SH-SY5Y (cell line): ENCODE results near the gene ZNRF1.

Experiments used
- GATA2 ChIP-seq: IDR thresholded peaks from 2 replicates; pipeline ENCODE4 v1.6.1; 2011; ENCODE audit warnings: mild to moderate bottlenecking, low read depth, low read length
- GATA3 ChIP-seq: IDR thresholded peaks from 2 replicates; pipeline ENCODE4 v1.6.1; 2011; ENCODE audit warnings: low read depth, mild to moderate bottlenecking, low read length, moderate library complexity

GRCh38 chr16:75028544-75029135, 29.8 kb downstream of the ZNRF1 start:
- TF ChIP-seq GATA2 (no peak), GATA3 (no peak)
